OCI-LY1 (cell line): ENCODE measurements around the gene MVB12A.

Source experiments
- EZH2 ChIP-seq: fragments of 200-600 bp; sonication (generic), shearing (Covaris generic); IDR thresholded peaks from 2 replicates; pipeline ENCODE4 v1.8.0; 2017; ENCODE audit warnings: borderline replicate concordance, mixed run types, mild to moderate bottlenecking, antibody characterized with exemption, low read length, moderate library complexity, mixed read lengths
- TF ChIP-seq, protein P1 (sequence below): fragments of 200-600 bp; sonication (generic), shearing (Covaris generic); IDR thresholded peaks from 2 replicates; pipeline ENCODE4 v1.5.1; 2017; ENCODE audit warnings: mild to moderate bottlenecking, antibody characterized with exemption, low read length, moderate library complexity, mixed read lengths

DNA sequence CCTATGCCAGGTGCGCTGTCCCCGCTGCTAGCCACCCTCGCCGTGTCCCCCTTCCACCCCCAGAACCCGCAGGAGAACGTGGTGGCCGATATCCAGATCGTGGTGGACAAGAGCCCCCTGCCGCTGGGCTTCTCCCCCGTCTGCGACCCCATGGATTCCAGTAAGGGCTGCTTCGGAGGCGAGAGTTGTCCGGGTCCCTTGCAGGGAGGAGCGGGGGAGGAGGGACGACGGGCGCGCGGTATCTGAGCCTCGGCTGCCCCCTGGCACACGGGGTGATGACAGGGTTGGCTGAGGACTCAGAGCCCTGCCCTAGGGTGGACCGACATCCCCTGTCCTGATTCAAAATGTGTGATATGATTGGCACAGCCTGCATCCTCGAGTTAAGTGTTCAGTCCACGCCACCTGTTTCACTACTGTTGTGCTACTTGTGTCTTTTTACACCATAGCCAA, 653 bp downstream of the MVB12A start:
- TF ChIP-seq, protein P1, sequence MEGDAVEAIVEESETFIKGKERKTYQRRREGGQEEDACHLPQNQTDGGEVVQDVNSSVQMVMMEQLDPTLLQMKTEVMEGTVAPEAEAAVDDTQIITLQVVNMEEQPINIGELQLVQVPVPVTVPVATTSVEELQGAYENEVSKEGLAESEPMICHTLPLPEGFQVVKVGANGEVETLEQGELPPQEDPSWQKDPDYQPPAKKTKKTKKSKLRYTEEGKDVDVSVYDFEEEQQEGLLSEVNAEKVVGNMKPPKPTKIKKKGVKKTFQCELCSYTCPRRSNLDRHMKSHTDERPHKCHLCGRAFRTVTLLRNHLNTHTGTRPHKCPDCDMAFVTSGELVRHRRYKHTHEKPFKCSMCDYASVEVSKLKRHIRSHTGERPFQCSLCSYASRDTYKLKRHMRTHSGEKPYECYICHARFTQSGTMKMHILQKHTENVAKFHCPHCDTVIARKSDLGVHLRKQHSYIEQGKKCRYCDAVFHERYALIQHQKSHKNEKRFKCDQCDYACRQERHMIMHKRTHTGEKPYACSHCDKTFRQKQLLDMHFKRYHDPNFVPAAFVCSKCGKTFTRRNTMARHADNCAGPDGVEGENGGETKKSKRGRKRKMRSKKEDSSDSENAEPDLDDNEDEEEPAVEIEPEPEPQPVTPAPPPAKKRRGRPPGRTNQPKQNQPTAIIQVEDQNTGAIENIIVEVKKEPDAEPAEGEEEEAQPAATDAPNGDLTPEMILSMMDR, result peak; percentile 13; the same call in 1 of the 2 replicates
- TF ChIP-seq EZH2, result no peak
